ENCODE measurements around the gene GSN. TPM values are rescaled to one million over a fixed set of nuclear protein-coding genes. Genes with fewer than 3 reads are reported as not detected.

The GSN gene
- polyA plus RNA-seq, 1 of the 3 experiments (the other 2 are of a cell fraction) = 168 TPM

DNA sequence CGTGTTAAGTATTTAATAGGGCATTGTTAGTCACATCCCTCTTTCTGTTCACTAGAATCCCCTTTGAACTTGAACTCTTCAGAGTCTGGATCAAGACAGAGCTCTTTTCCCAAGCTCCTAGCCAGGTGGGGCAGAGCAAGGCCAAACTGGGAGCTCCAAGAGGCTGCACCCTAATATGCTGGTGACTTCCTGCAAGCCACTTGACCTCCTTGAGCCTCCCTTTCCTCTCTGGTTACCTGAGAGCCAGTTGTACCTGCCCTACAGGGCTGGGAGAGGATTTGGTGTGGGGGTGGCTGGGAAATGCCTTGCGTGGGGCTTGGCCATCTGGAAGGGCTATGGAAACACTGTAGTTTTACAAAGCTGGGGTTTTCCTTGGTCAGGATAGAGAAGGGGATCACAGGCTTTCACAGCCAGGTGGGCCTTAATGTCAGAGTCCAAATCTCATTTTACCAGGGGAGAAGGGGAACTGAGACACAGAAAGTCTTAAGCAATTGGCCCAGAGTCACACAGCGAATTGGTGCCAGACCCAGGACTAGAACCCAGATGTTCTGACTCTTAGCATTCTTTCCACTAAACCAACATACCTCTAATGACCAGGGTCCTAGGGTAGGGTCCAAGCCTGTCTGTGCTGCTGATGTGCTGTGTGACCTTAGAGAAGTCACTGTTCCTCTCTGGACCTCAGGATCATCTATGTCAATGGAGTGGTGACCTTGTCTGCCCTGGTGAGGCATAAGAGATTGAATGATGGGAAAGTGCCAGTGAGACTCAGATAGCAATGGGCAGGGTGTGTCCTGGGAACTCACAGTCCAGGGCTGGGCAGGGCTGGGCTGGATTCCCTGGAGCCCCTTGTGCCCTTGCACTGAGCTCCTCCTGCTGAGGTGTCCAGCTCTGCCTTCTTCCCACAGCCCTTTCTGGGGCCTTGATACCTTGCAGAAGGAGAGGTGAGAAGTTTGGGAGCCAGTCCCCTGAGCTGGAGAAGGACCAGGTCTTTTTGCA lies 35.8 kb downstream of the GSN start:
- WGBS (ENCODE audit: low lambda C conversion rate) = 93% methylated on average over 3 of the region's 3 CpGs
- Histone ChIP-seq H3K79me2 (ENCODE audit: insufficient read depth) (0 out of 2 replicates have a peak, but pooled peaks cover 3% of the 10 kb centered on the region), H3K9ac (no peak overlapping the region), H3K4me2 (no peak overlapping the region), H3F3A (replicated peaks; ENCODE audit: insufficient read depth) (no peaks in the 10 kb centered on the region), H2AFZ (ENCODE audit: low read depth) (no peak overlapping the region), H3K36me3 (replicated peaks in 1 of 2; ENCODE audit: control insufficient read depth in 1 of 2, insufficient read depth in 2 of 2, low read length in 1 of 2) (peaks cover 0 to 41% of the 10 kb centered on the region in 2 experiments), H3K27ac (ENCODE audit: low read depth in 2 of 2, low read length in 1 of 2) (no peak overlapping the region), H3K4me3 (ENCODE audit: low read depth in 2 of 2, low read length in 1 of 2) (no peak overlapping the region), H3K9me2 (no peaks in the 10 kb centered on the region), H4K20me1 (ENCODE audit: insufficient read depth) (no peaks in the 10 kb centered on the region), H3K9me3 (no peaks in the 10 kb centered on the region), H3K4me1 (ENCODE audit: control insufficient read depth in 1 of 2, insufficient read depth in 2 of 2, low read depth in 1 of 2, low read length in 1 of 2) (peaks cover 0 to 11% of the 10 kb centered on the region in 2 experiments; a peak in 2 of 4 replicates), H3K27me3 (ENCODE audit: insufficient read depth) (no peaks in the 10 kb centered on the region)
- TF ChIP-seq RAD21 (IDR thresholded peaks at IDR 0.05; ENCODE audit: low read length) = no peak
- TF ChIP-seq, protein P1, sequence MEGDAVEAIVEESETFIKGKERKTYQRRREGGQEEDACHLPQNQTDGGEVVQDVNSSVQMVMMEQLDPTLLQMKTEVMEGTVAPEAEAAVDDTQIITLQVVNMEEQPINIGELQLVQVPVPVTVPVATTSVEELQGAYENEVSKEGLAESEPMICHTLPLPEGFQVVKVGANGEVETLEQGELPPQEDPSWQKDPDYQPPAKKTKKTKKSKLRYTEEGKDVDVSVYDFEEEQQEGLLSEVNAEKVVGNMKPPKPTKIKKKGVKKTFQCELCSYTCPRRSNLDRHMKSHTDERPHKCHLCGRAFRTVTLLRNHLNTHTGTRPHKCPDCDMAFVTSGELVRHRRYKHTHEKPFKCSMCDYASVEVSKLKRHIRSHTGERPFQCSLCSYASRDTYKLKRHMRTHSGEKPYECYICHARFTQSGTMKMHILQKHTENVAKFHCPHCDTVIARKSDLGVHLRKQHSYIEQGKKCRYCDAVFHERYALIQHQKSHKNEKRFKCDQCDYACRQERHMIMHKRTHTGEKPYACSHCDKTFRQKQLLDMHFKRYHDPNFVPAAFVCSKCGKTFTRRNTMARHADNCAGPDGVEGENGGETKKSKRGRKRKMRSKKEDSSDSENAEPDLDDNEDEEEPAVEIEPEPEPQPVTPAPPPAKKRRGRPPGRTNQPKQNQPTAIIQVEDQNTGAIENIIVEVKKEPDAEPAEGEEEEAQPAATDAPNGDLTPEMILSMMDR (IDR thresholded peaks at IDR 0.05) = no peak
- no peak for TF ChIP-seq TEAD4 (IDR thresholded peaks at IDR 0.05; ENCODE audit: borderline replicate concordance, insufficient read depth)
- TF ChIP-seq TAF1 (IDR thresholded peaks at IDR 0.05; ENCODE audit: borderline replicate concordance, low read depth, low read length) = no peak
- no peak for TF ChIP-seq EP300 (IDR thresholded peaks at IDR 0.05; ENCODE audit: borderline replicate concordance in 1 of 2, low read depth in 1 of 2, low read length in 1 of 2)
- no peak for TF ChIP-seq YY1 (IDR thresholded peaks at IDR 0.05; ENCODE audit: low read depth)
- no peak for TF ChIP-seq PBX3 (IDR thresholded peaks at IDR 0.05)
- TF ChIP-seq TCF12 (IDR thresholded peaks at IDR 0.05) = no peak
- no peak for TF ChIP-seq RXRA (IDR thresholded peaks at IDR 0.05; ENCODE audit: borderline replicate concordance, low read depth)
- TF ChIP-seq SMC3 (IDR thresholded peaks at IDR 0.05; ENCODE audit: low read depth, low read length) = no peak
- no peak for TF ChIP-seq ZBTB33 (IDR thresholded peaks at IDR 0.05; ENCODE audit: borderline replicate concordance, low read depth)
- no peak for TF ChIP-seq CHD2 (IDR thresholded peaks at IDR 0.05; ENCODE audit: low read length, partially characterized antibody)
- TF ChIP-seq JUND (IDR thresholded peaks at IDR 0.05) = no peak
- no peak for TF ChIP-seq ELF1 (IDR thresholded peaks at IDR 0.05)
- TF ChIP-seq RFX5 (IDR thresholded peaks at IDR 0.05; ENCODE audit: low read length) = no peak
- CTCF ChIA-PET = interaction anchor here (0.7 to 2.8 kb wide), 3 partner anchors 16 to 194 kb away, joined by 3 to 15 read pairs (median 9); no protein-coding TSS in a partner anchor
- DNase-seq = no peak
- POLR2A ChIA-PET = no interaction called here
